Stimulated activated CD8-positive, alpha-beta memory T cell treated with anti-CD3 and anti-CD28 coated beads, Interleukin-15, amount 100 ng/mL, for 48 hours (primary cell): Measurements from ENCODE around the gene NLGN3.

Experiments
- DNase-seq, 2 donors: peaks; one replicate each; pipeline ENCODE4 v3.0.0-alpha.2; 2020; ENCODE audit warnings: low read depth in 2 of 2

The NLGN3 gene

GRCh38 chrX:71214152-71214551, 69.5 kb downstream of the NLGN3 start:
- no peak for DNase-seq

GRCh38 chrX:71214604-71215337, 70.1 kb downstream of the NLGN3 start:
- DNase-seq = no peak

- no peak for DNase-seq
Measured at GRCh38 chrX:71215338-71215912, 70.8 kb downstream of the NLGN3 start.

- DNase-seq = no peak
Measured at GRCh38 chrX:71216485-71216884, 71.8 kb downstream of the NLGN3 start.

GRCh38 chrX:71217298-71217697, 72.7 kb downstream of the NLGN3 start:
- no peak for DNase-seq
